GDM1 (cell line): ENCODE results near the gene GSTO2.

Experiments used
- DNase-seq: peaks from one replicate; lab custom pipeline; 2025; lab: John Stamatoyannopoulos, UW

The GSTO2 gene

GRCh38 chr10:104308439-104308903, 39.5 kb downstream of the GSTO2 start:
- DNase-seq: no peak

- no peak for DNase-seq
Measured at GRCh38 chr10:104309980-104310978, 41.3 kb downstream of the GSTO2 start.

GRCh38 chr10:104311184-104311720, 42.3 kb downstream of the GSTO2 start:
- DNase-seq: no peak

- no peak for DNase-seq
Measured at GRCh38 chr10:104314591-104315485, 45.9 kb downstream of the GSTO2 start.

GRCh38 chr10:104315486-104315921, 46.5 kb downstream of the GSTO2 start:
- DNase-seq: no peak

GRCh38 chr10:104316321-104317099, 47.5 kb downstream of the GSTO2 start:
- no peak for DNase-seq

- DNase-seq: no peak
Measured at GRCh38 chr10:104317269-104317710, 48.3 kb downstream of the GSTO2 start.

- no peak for DNase-seq
Measured at GRCh38 chr10:104317726-104318299, 48.8 kb downstream of the GSTO2 start.

GRCh38 chr10:104318326-104318725, 49.3 kb downstream of the GSTO2 start:
- DNase-seq: no peak

- no peak for DNase-seq
Measured at GRCh38 chr10:104318810-104319741, 50.1 kb downstream of the GSTO2 start.

GRCh38 chr10:104321226-104321625, 52.2 kb downstream of the GSTO2 start:
- no peak for DNase-seq

GRCh38 chr10:104321725-104322415, 52.9 kb downstream of the GSTO2 start:
- no peak for DNase-seq

- DNase-seq: no peak
Measured at GRCh38 chr10:104322416-104322782, 53.4 kb downstream of the GSTO2 start.

- no peak for DNase-seq
Measured at GRCh38 chr10:104323085-104323484, 54.1 kb downstream of the GSTO2 start.

- DNase-seq: no peak
Measured at GRCh38 chr10:104323760-104324201, 54.8 kb downstream of the GSTO2 start.

GRCh38 chr10:104324221-104324686, 55.3 kb downstream of the GSTO2 start:
- no peak for DNase-seq

- DNase-seq: no peak
Measured at GRCh38 chr10:104324931-104325330, 55.9 kb downstream of the GSTO2 start.

- DNase-seq: peak; percentile 19
Measured at GRCh38 chr10:104325436-104326435, 56.8 kb downstream of the GSTO2 start.
